Astrocyte of the cerebellum (primary cell): ENCODE data around the gene MED8.

Experiments used
- DNase-seq: peaks from one replicate; pipeline ENCODE4 v3.0.0-alpha.2; 2011; ENCODE audit warnings: low read depth
- H3K4me3 ChIP-seq: 2 replicates; pipeline ENCODE4 v1.5.1; 2011; ENCODE audit warnings: mild to moderate bottlenecking, low read depth, low read length, moderate library complexity
- CTCF ChIP-seq: IDR thresholded peaks from 2 replicates; pipeline ENCODE4 v1.5.1; 2012; ENCODE audit warnings: low read length, low read depth, moderate library complexity, mild to moderate bottlenecking; ENCODE audit errors: missing control alignments
- in situ Hi-C: cut with HindIII; loops from 2 replicates; pipeline ENCODE4 v1.10.0; 2017; ENCODE audit warnings: low sequenced_read_pairs

The MED8 gene

GRCh38 chr1:43340559-43340958, 49.0 kb downstream of the MED8 start:
- in situ Hi-C loops, result no loop called here
- TF ChIP-seq CTCF, result no peak
- DNase-seq, result no peak
- no peak overlapping the region for H3K4me3 ChIP-seq

GRCh38 chr1:43339584-43340232, 49.9 kb downstream of the MED8 start:
- no peak for TF ChIP-seq CTCF
- no peak overlapping the region for H3K4me3 ChIP-seq
- in situ Hi-C loops, result no loop called here
- DNase-seq, result no peak

- no peak for TF ChIP-seq CTCF
- H3K4me3 ChIP-seq, result no peak overlapping the region
- no peak for DNase-seq
- in situ Hi-C loops, result no loop called here
Observed at GRCh38 chr1:43338001-43338400, 51.6 kb downstream of the MED8 start.

GRCh38 chr1:43337588-43337987, 52.0 kb downstream of the MED8 start, which contains the start of gene MPL:
Gene MPL (plus strand): TSS chr1:43337818. CDS start chr1:43337849, 31 bp downstream.
- TF ChIP-seq CTCF, result no peak
- in situ Hi-C loops, result no loop called here
- H3K4me3 ChIP-seq, result no peak within 1 kb of the TSS
- no peak for DNase-seq

- DNase-seq, result no peak
- in situ Hi-C loops, result no loop called here
- TF ChIP-seq CTCF, result no peak
- H3K4me3 ChIP-seq, result no peak overlapping the region
Observed at GRCh38 chr1:43334453-43335205, 55.0 kb downstream of the MED8 start.
